Measurements from ENCODE around the gene SIX5. TPM values are rescaled to one million over a fixed set of nuclear protein-coding genes. Genes with fewer than 3 reads are reported as not detected.

Gene SIX5
- total RNA-seq (2021): 26.0 to 37.0 TPM (median 36.5 TPM) in 3 replicates
- Bru-seq, nascent RNA: percentile 43 among the genes with signal in this experiment
- long read RNA-seq, experiment 1, transcript SIX5-205 (3 exons, 2,943 nt): major isoform, 30 of 56 reads
- long read RNA-seq, experiment 1, partial matches to known transcripts: 7 of 56 reads
- long read RNA-seq, experiment 1, other reads (novel, unspliced or antisense): 16 of 56 reads
- long read RNA-seq, experiment 2, transcript SIX5-205 (3 exons, 2,943 nt): major isoform, 10 of 43 reads
- long read RNA-seq, experiment 2, partial matches to known transcripts: 10 of 43 reads
- long read RNA-seq, experiment 2, other reads (novel, unspliced or antisense): 21 of 43 reads
- long read RNA-seq, experiment 3: 0 reads

DNA sequence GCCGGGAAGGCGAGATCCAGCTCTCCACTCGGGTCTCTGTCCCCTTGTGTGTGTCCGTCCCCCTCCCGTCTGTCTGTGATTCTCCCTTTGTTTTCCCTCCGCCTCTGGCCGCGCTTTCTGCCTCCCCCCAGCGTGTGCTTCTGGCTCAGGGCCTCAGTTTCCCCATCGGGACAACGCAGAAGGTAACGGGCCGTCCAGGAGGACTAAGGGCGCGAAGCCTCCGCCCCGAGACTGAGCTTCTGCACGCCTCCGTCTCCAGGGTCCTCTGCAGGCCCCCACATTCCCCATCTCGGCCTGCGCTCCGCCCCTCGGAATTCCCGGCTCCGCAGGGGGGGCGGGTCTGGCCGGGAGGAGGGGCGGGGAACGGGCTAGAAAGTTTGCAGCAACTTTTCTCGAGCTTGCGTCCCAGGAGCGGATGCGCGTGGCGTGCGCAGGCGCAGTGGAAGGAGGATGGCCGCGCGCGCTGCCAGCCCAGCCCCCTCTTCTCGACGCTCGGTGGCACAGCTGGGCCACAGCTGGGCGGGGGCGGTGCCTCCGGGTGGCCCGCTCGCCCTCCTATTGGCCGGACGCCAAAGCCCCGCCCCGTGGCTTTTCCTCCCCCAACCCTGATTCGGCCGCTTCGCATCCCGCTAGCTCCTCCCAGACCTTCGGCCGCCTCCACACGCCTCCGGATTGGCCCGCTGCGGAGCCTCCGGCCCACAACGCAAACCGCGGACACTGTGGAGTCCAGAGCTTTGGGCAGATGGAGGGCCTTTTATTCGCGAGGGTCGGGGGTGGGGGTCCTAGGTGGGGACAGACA lies at the start of gene SIX5:
Gene SIX5 (minus strand): TSS at position 269 of the 799 bp plus-strand sequence. CDS start 408 bp downstream, outside the sequence.
- DNase-seq (ENCODE audit: low spot score) (peak; percentile 99), ATAC-seq (peak; percentile 62)
- ChIA-PET CTCF (interaction anchor here (0.5 to 5.6 kb wide), 45 partner anchors 9 to 999 kb away, joined by 3 to 175 read pairs (median 6); partner anchors contain the start of genes DMPK, DMWD, FBXO46 and FOXA3), POLR2A (interaction anchor here (0.5 to 4.8 kb wide), 34 partner anchors 8 to 945 kb away, joined by 3 to 115 read pairs (median 4); partner anchors contain the start of genes BLOC1S3, DMPK, DMWD and FBXO46)
- Mint-ChIP-seq H3K4me1 (peaks cover 23% of the 10 kb centered on the region), H3K36me3 (no peaks in the 10 kb centered on the region), H3K27me3 (ENCODE audit: low read depth) (peaks cover 2% of the 10 kb centered on the region; the same call in 1 of the 2 replicates), H3K9me3 (no peaks in the 10 kb centered on the region), H3K27ac (peak within 1 kb of the TSS; percentile 100), H3K4me3 (peak within 1 kb of the TSS; percentile 97)
- TF ChIP-seq, protein P1, sequence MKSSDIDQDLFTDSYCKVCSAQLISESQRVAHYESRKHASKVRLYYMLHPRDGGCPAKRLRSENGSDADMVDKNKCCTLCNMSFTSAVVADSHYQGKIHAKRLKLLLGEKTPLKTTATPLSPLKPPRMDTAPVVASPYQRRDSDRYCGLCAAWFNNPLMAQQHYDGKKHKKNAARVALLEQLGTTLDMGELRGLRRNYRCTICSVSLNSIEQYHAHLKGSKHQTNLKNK (CRISPR knock-in tag; IDR thresholded peaks at IDR 0.05): peak; percentile 76
- TF ChIP-seq E2F1 (CRISPR knock-in tag; IDR thresholded peaks at IDR 0.05) (no peak), ATF1 (CRISPR knock-in tag; IDR thresholded peaks at IDR 0.05) (no peak), ESRRA (CRISPR knock-in tag; IDR thresholded peaks at IDR 0.05; ENCODE audit: borderline replicate concordance) (no peak), TP53 (CRISPR knock-in tag; IDR thresholded peaks at IDR 0.05) (peak; percentile 70), GTF2I (CRISPR knock-in tag; conservative IDR thresholded peaks at IDR 0.05) (no peak), RELA (CRISPR knock-in tag; IDR thresholded peaks at IDR 0.05; ENCODE audit: borderline replicate concordance) (no peak), CREM (CRISPR knock-in tag; IDR thresholded peaks at IDR 0.05) (peak; percentile 10; the same call in 1 of the 2 replicates), ZNF138 (CRISPR knock-in tag; conservative IDR thresholded peaks at IDR 0.05) (0 out of 2 replicates have a peak, but pooled peaks have one; percentile 62), NR3C1 (CRISPR knock-in tag; conservative IDR thresholded peaks at IDR 0.05; ENCODE audit: low read depth) (0 out of 2 replicates have a peak, but pooled peaks have one; percentile 60), TEAD1 (CRISPR knock-in tag; IDR thresholded peaks at IDR 0.05) (peak; percentile 96), ZNF423 (CRISPR knock-in tag; IDR thresholded peaks at IDR 0.05) (no peak), MYBL2 (CRISPR knock-in tag; IDR thresholded peaks at IDR 0.05) (peak; percentile 53; the same call in 1 of the 2 replicates), IRF2 (CRISPR knock-in tag; IDR thresholded peaks at IDR 0.05; ENCODE audit: borderline replicate concordance, low read depth) (no peak), NFYB (CRISPR knock-in tag; conservative IDR thresholded peaks at IDR 0.05; ENCODE audit: low read depth) (peak; percentile 73), FOXP4 (CRISPR knock-in tag; IDR thresholded peaks at IDR 0.05) (peak; percentile 68), NFATC4 (CRISPR knock-in tag; IDR thresholded peaks at IDR 0.05) (peak; percentile 6; the same call in 1 of the 2 replicates)
- TF ChIP-seq, protein P2, sequence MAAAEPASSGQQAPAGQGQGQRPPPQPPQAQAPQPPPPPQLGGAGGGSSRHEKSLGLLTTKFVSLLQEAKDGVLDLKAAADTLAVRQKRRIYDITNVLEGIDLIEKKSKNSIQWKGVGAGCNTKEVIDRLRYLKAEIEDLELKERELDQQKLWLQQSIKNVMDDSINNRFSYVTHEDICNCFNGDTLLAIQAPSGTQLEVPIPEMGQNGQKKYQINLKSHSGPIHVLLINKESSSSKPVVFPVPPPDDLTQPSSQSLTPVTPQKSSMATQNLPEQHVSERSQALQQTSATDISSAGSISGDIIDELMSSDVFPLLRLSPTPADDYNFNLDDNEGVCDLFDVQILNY (CRISPR knock-in tag; IDR thresholded peaks at IDR 0.05): peak; percentile 84
- TF ChIP-seq, protein P3, sequence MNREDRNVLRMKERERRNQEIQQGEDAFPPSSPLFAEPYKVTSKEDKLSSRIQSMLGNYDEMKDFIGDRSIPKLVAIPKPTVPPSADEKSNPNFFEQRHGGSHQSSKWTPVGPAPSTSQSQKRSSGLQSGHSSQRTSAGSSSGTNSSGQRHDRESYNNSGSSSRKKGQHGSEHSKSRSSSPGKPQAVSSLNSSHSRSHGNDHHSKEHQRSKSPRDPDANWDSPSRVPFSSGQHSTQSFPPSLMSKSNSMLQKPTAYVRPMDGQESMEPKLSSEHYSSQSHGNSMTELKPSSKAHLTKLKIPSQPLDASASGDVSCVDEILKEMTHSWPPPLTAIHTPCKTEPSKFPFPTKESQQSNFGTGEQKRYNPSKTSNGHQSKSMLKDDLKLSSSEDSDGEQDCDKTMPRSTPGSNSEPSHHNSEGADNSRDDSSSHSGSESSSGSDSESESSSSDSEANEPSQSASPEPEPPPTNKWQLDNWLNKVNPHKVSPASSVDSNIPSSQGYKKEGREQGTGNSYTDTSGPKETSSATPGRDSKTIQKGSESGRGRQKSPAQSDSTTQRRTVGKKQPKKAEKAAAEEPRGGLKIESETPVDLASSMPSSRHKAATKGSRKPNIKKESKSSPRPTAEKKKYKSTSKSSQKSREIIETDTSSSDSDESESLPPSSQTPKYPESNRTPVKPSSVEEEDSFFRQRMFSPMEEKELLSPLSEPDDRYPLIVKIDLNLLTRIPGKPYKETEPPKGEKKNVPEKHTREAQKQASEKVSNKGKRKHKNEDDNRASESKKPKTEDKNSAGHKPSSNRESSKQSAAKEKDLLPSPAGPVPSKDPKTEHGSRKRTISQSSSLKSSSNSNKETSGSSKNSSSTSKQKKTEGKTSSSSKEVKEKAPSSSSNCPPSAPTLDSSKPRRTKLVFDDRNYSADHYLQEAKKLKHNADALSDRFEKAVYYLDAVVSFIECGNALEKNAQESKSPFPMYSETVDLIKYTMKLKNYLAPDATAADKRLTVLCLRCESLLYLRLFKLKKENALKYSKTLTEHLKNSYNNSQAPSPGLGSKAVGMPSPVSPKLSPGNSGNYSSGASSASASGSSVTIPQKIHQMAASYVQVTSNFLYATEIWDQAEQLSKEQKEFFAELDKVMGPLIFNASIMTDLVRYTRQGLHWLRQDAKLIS (CRISPR knock-in tag; IDR thresholded peaks at IDR 0.05; ENCODE audit: borderline replicate concordance): no peak; the same call in 1 of the 2 replicates
- TF ChIP-seq, protein P4, sequence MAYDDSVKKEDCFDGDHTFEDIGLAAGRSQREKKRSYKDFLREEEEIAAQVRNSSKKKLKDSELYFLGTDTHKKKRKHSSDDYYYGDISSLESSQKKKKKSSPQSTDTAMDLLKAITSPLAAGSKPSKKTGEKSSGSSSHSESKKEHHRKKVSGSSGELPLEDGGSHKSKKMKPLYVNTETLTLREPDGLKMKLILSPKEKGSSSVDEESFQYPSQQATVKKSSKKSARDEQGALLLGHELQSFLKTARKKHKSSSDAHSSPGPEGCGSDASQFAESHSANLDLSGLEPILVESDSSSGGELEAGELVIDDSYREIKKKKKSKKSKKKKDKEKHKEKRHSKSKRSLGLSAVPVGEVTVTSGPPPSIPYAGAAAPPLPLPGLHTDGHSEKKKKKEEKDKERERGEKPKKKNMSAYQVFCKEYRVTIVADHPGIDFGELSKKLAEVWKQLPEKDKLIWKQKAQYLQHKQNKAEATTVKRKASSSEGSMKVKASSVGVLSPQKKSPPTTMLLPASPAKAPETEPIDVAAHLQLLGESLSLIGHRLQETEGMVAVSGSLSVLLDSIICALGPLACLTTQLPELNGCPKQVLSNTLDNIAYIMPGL (CRISPR knock-in tag; IDR thresholded peaks at IDR 0.05): no peak
- TF ChIP-seq, protein P5, sequence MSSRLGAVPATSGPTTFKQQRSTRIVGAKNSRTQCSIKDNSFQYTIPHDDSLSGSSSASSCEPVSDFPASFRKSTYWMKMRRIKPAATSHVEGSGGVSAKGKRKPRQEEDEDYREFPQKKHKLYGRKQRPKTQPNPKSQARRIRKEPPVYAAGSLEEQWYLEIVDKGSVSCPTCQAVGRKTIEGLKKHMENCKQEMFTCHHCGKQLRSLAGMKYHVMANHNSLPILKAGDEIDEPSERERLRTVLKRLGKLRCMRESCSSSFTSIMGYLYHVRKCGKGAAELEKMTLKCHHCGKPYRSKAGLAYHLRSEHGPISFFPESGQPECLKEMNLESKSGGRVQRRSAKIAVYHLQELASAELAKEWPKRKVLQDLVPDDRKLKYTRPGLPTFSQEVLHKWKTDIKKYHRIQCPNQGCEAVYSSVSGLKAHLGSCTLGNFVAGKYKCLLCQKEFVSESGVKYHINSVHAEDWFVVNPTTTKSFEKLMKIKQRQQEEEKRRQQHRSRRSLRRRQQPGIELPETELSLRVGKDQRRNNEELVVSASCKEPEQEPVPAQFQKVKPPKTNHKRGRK (CRISPR knock-in tag; IDR thresholded peaks at IDR 0.05; ENCODE audit: borderline replicate concordance): no peak

All from WTC11 (cell line).